Activated naive CD4-positive, alpha-beta T cell (primary cell): ENCODE results near the gene PAMR1.
"Not testable (repeated sequence)": the region's sequence is repeated elsewhere in the genome, so short reads cannot be mapped to it uniquely, and the experiment has no call there.

ENCODE experiments used
- DNase-seq, 4 experiments: peaks; one replicate each; lab custom pipeline; 2025; lab: John Stamatoyannopoulos, UW

Gene PAMR1, protein sequence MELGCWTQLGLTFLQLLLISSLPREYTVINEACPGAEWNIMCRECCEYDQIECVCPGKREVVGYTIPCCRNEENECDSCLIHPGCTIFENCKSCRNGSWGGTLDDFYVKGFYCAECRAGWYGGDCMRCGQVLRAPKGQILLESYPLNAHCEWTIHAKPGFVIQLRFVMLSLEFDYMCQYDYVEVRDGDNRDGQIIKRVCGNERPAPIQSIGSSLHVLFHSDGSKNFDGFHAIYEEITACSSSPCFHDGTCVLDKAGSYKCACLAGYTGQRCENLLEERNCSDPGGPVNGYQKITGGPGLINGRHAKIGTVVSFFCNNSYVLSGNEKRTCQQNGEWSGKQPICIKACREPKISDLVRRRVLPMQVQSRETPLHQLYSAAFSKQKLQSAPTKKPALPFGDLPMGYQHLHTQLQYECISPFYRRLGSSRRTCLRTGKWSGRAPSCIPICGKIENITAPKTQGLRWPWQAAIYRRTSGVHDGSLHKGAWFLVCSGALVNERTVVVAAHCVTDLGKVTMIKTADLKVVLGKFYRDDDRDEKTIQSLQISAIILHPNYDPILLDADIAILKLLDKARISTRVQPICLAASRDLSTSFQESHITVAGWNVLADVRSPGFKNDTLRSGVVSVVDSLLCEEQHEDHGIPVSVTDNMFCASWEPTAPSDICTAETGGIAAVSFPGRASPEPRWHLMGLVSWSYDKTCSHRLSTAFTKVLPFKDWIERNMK

DNA sequence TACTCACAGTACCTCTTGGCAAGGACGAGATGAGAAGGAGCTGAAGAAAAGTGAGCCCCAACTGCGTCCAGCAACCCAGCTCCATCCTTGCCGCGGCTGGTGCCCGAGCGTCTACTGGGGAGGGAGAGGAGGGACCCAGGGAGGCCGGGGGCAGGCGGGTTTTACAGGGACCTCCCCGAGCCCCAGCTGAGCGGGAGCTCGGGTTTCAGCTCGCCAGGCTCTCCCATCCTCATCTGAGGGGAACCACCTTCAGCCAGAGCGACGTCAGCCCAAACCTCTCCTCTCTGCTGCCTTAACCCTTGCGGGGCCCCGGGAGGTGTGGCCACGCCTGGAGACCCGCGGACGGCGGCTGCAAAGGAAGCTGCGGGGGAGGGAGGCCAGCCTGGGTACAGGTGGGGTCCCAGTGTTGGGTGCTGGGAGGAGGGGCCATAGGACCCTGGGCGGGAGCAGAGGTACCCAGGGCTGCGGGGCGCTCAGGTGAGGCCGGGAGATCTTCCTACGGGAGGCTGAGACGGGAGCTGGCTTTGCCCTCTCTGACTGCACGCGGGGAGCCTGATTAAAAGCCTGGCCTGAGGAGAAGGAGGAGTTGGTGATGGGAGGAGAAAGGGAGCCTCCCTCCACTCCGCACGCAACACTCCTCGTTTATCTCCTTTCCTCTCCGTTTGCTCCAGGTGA is at the start of gene PAMR1:
PAMR1 (minus strand) TSS at position 116 of the 675 bp plus-strand sequence; CDS start at position 85, 31 bp downstream.
- no peak for DNase-seq

DNA sequence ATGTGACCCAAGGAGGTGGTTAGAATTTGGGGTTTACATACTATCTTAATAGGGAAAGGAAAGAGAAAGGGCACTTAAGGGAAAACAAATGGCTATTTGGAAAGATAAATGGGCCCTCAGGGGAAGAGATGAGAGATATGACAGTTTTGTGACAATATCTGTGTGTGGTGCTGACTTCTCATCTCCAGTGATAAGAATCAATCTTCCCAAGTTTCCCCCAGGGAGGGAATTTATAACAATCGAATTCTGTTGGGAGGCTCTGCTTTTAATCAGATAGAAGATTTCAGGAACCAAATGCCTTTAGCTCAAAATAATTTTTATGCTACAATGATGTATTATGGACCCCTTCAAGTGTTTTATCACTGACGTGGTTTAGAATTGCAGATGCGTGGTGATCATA is 46.3 kb upstream of the PAMR1 start:
- DNase-seq: no peak

DNA sequence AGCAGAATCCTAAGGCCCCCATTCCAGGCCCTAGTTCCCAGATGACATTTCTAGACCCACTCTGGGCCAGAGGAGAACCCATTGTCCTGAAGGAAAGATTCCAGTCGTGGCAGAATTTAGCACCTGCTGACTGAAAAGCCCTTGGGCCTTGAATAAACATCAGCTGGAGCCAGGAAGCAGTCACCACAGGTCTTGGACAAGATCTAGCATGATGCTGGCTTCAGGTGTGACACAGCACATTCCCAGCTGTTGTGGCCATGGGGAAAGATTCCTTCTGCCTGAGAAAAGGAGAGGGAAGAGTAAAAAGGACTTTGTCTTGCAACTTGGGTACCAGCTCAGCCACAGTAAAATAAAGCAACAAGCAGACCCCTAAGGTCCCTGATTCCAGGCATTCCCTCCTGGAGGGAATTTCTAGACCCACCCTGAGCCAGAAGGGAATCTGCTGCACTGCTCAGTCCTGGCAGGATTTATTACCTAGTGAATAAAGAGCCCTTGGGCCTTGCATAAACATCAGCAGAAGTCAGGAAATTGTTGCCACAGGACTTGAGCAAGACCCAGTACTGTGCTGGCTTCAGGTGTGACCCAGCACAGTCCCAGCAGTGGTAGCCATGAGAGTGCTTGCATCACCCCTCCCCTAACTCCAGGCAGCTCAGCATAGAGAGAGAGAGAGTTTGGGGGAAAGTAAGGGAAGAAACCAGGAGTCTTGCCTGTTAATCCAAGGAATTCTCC is 42.5 kb upstream of the PAMR1 start:
- DNase-seq: no peak

DNA sequence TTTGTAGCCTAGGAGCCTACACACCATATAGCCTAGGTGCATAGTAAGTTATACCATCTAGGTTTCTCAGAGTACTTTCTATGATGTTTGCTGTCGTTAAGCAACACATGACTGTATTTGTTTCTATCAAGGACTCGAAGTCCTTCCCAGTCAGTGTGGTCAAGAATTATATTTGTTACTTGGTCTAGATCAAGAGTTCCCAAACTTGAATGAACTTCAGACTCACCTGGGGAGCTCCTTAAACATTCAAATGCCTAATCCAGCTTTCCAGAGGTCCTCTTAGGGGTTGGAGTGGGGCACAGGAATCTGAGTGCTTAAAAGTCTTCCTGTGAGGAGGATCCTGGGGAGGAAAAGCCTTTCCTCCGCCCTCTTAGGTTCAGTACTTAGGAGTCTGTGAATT is 41.5 kb upstream of the PAMR1 start:
- no peak for DNase-seq

DNA sequence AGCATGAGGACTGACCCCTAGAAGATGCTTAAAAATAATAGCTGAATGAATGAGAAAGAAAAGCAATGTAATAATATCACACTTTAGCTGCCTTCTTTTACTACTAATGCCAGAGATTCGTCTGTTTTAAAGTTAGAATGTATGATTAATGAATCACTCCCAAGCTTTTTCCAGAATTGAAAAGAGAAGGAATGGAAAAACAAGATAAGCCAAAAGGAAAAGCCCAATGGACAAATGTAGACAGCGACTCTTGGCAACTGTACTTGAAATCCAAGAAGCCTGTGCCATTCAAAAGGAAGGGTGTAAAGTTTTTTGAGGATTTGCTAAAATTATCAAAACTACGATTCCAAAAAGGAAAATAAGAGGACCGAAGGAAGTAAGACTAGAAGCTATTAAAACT is 40.8 kb upstream of the PAMR1 start:
- DNase-seq: no peak

DNA sequence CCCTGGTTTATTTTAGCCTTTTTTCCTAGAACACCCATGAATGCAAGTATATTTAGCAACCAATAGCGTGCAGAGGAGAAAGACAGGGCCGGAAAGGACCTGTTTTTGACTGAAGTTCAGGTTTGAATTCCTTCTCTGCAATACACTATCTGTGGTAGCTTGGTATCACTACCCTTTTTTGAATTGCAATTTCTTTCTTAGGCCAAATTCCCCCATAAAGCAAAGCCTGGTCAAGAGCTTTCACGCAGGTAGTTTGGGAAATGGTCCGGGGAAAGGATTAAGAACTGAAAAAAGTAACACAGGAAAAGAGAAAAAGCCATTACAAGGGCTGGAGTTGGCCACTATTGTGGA is 38.8 kb upstream of the PAMR1 start:
- no peak for DNase-seq

DNA sequence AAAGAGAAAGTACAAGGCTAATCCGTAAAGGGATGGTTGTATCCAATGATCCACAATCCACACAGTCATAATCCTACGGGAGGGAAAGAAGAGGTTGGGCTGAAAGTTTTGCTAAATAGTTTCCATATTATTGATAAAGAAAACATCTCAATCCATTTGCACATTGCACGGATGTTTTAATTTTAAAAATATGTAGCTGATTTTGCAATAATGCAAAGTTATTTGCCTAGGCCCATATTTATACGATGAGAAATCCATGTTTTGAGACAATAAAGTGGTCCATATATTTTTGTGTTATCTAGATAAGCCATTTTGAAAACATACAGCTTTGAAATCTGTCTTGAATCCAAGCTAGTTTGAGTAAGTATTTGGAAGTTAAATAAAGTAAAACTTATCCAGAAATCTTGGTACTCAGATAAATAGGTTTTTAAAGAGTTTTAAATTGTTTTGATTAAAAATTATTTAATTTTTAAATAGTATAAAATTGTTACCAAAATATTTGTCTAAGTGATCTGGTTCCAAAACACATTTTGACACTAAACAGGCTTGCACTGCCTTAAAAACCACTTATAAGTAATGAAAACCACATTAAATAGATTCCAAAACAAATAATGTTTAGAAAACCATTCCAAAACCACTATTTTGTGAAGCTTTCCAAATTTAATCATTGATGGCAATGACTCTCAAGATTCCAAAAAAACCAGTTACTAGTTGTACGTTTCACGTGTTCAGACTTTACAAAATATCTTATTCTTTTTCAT is 38.2 kb upstream of the PAMR1 start:
- DNase-seq: no peak

DNA sequence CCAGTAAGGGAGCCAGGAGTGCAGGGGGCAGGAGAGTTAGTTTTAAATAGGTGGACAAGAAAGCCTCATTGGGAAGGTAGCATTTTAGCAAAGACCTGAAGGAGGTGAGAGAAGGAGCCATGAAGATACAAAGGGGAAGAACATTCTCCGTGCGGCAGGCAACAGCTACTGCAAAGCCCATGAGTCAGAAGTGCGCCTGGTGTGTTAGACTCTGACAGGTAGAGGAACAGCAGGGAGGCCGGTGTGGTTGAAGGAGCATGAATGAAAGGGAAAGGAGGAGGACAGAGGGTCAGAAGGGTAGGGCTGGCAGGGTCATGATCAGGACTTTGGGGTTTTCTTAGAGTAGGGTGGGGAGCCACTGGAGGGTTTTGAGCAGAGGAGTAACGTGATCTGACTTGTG is 34.5 kb upstream of the PAMR1 start:
- no peak for DNase-seq

DNA sequence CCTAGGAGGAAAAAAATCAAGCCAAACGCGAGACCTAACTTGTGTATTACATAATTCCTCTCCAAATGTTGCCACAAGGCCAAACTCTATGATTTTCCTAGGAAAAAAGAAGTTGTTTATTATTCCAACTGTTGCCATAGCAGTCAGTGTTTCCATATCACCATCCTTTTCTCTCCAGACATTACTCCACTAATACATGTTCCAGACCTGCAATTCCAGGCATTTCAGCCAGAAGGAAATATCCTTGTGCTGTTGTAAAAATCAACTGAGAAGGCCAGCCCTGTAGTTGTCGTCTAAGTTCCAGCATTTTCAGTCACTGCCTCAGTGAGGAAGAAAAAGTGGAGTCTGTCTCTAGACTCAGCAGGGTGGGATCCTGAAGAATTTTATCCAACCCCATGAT is 33.1 kb upstream of the PAMR1 start:
- DNase-seq: no peak

DNA sequence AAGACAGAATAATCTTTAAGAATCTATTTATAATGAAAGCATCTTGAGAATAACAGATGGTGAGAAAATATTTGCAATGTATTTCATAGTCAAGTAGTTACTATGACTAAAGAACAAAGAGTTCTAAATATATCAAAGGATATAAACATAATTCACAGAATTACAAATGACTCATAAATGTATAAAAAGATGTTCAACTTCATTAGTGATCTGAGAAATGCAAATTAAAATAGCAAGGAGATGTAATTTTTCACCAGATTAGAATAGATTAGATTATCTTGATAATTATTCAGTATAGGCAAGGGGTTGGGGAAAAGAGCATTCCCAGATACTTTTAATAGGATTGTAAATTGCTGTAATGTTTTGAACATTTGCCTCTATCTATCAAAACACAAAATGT is 30.1 kb upstream of the PAMR1 start:
- no peak for DNase-seq

DNA sequence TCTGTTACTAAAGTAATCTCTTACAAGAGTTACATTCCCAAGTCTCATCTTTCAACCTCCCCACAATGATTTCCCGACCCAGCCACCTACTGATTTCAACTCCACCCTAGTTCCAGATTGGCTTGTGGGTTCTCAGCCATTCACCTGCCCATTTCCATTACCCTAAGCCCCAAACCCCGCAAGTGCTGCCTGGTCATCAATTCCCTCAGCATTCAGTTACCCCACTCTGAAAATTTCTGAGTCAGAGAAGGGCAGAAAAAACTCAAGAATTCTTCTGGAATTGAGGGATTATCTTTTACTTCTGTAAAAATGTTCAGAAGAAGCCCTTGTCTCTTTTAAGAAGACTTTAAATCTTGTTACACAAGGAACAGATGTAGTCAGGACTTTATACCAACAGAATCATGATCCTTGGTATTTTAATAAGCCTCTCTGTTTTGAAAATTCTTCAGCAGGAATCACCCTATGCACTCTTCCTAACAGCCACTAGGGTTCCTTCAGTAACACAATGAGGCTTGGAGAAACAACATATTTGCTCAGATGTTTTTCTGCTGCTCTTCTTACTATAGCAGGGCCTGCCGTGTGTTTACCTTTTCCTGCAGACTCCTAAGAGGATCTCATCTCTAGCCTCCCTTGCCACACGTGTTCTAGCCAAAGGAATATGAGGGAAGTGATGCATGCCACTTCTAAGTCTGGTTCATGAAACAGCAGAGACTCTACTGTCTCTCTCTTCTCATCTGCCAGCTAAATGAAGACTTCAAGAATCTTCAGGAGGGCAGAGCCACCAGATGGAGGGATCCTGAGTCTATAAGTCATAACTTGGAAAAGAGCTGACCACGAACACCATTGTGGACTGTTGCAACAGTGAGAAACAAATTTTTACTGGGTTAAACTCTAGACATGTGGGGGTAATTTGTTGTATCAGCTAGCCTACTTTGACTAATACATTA is 29.3 kb upstream of the PAMR1 start:
- no peak for DNase-seq

DNA sequence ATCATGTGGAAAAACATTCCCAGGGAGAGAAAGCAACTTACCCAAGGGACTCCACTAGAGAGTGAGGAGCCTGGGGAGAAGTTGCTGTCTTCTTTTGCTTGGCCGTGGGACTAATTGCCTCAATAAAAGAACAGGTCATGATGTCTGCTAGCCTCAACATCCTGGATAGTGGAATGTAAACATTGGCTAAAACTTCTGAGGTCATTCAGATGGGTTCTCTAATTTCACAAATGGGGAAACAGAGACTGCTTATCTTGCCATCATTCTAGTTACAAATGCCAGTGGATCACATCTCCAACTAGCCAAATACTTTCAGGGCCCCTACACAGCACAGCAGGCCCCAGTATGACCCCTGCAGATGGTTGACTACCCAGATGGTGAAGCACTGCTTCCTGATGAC is 28.4 kb upstream of the PAMR1 start:
- DNase-seq: no peak

DNA sequence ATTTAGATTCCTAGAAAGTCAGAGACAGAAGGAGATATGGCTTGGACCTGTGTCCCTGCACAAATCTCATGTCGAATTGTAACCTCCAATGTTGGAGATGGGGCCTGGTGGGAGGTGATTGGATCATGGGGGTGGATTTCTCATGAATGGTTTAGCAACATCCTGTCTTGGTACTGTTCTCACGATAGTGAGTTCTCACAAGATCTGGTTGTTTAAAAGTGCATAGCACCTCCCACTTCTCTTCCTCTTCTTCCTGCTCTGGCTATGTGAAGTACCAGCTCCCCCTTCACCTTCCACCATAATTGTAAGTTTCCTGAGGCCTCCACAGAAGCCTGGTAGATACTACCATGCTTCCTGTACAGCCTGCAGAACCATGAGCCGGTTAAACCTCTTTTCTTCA is 27.6 kb upstream of the PAMR1 start:
- DNase-seq: no peak

DNA sequence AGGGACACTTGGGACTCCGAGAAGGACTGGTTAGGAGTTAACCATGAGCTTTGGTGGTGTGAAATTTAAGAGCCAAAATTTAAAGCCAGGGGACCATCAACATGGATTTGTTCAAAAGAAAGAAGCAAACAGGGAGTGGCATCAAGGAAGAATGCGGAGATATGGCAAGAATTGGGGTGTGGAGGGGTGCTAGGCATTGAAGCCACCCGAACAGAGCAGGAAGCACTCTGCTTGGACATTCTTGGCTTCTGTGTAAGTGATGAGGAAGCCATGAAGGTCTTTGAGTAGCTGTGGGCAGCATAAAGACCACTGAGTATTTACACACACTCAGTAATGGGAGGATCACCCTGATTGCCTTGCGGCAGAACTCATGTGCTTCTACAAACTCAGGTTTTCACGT is 27.2 kb upstream of the PAMR1 start:
- DNase-seq: no peak

DNA sequence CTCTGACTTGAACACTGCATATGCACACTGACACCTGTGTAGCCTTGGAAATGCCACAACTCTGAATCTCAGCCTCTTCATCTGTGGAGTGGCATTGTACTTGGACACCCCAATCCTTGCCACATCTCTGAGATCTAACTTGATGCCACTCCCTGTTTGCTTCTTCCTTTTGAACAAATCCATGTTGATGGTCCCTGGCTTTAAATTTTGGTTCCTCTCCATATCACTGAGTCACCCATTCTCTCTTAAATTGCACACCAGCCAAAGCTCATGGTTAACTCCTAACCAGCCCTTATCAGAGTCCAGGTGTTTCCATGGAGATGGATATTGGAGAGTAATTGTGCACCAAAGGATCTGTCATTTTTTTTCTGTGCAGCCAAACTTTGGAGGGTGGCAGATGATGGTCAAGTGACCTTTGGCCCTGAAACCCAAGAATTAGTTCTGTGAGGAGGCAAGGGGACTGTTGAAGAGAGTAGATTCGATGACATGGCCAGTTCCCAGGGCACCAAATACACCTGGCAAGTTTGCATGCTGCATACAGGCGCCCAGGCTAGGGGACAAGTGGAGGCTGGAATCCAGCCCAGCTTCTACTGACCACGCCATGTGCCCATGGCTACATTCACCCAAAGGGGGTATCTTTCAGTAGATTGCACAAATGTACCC is 25.1 kb upstream of the PAMR1 start:
- DNase-seq: no peak

DNA sequence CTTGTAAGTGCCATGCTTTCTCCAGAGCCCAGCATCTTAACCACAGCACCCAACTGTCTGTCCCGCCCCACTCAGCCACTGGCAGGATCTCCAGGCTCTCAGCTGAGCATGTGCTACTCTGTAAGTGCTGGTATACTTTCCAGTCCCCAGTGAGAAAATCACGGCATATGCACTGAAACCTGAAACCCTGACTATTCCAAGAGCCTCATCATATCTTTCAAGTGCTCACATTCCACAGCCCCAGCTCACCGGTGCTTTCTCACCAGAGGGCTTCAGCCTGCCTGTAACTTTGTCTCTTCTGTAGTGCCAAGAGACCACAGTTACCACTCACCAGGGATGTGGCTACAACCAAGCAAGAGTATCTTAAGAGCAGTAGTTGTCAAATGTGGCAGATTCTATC is 24.4 kb upstream of the PAMR1 start:
- DNase-seq: no peak

DNA sequence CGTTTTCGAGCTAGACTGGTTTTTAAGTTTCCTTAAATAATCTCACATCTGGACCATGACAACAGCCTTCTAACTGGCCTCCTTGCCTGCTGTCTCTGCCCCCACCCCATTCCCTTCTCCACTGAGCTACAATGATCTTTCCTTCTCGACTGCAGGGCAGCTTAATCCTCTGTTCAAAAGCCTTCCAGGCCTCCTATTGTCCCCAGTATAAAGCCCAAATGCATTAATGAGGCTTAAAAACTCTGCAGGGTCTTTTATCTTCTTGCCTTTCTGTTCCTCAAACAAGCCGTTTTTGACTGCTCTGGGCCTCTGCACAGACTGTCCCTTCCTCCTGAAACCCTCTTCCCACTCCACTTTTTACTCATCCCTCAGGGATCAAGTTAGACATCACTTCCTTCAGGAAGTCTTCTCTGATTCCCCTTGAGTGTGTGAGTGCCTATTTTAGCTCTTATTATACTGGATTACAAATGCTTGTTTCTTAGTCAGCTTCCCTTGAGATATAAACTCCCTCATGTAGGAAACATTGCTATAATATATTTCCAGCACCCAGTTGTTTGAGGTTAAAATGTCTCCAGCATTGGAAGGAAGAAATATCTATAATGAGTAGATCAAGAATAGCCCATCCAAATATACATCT is 23.6 kb upstream of the PAMR1 start:
- DNase-seq: no peak

DNA sequence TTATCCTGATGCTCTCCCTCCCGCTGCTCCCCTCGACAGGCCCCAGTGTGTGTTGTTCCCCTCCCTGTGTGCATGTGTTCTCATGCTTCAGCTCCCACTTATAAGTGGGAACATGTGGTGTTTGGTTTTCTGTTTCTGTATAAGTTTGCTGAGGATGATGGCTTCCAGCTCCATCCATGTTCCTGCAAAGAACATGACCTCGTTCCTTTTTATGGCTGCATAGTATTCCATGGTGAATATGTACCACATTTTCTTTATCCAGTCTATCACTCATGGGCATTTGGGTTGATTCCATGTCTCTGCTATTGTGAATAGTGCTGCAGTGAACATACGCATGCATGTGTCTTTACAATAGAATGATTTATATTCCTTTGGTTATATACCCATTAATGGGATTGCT is 22.6 kb upstream of the PAMR1 start:
- not testable (repeated sequence) for DNase-seq

DNA sequence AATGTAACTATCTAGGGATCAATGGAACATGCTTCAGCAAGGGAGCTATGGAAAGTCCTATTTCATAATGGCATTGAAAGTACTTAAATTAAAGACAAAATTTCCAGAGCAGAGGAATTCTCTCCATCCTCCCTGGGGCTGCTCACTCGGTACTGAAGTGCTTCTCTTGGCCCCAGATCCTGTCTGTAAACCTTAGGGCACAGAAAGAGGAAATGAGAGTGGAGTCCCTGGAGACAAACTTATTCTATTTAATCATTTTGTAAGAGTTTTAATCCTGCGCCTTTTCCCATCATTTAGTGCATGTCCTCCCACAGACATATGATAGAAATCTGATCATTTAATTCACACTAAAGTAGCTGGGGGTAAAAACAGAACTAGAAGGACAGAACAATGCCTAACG is 20.9 kb upstream of the PAMR1 start:
- no peak for DNase-seq
